Left lung (tissue), 10 donors: ENCODE data around the gene MAGI1. TPM values are rescaled to one million over a fixed set of nuclear protein-coding genes. Genes with fewer than 3 reads are reported as not detected.
A peak's percentile ranks its signal among the peaks of the same experiment; 100 is the strongest.
"Not testable (repeated sequence)": the region's sequence is repeated elsewhere in the genome, so short reads cannot be mapped to it uniquely, and the experiment has no call there.

Source experiments
- ATAC-seq: fragments of 200-7000 bp; cut with Tn5 transposase; one replicate; pipeline ENCODE4 v1.9.1; 2020; ENCODE audit warnings: moderate library complexity
- DNase-seq, 4 donors: peaks; one replicate each; pipeline ENCODE4 v3.0.0-alpha.2; 2013 to 2020
- H3K27ac ChIP-seq, 2 donors: fragments of 200-600 bp; sonication (generic) in 1 of 2; one replicate each; pipeline versions ENCODE4 v1.5.0 to v1.8.0; 2020 to 2021
- H3K27me3 ChIP-seq, 2 donors: fragments of 200-600 bp; sonication (generic) in 1 of 2; one replicate each; pipeline versions ENCODE4 v1.5.0 to v1.8.0; 2020 to 2021
- H3K36me3 ChIP-seq, 2 donors: fragments of 200-600 bp; sonication (generic) in 1 of 2; one replicate each; pipeline versions ENCODE4 v1.5.0 to v1.8.0; 2020 to 2021
- H3K4me1 ChIP-seq, 2 donors: fragments of 200-600 bp; one replicate each; pipeline ENCODE4 v1.8.0; 2021
- H3K4me3 ChIP-seq, 2 donors: fragments of 200-600 bp; sonication (generic) in 1 of 2; one replicate each; pipeline versions ENCODE4 v1.5.0 to v1.8.0; 2020 to 2021; ENCODE audit warnings: mild to moderate bottlenecking in 1 of 2
- H3K9me3 ChIP-seq, 2 donors: fragments of 200-600 bp; sonication (generic) in 1 of 2; one replicate each; pipeline versions ENCODE4 v1.5.0 to v1.8.0; 2020 to 2021
- intact Hi-C, 2 donors: fragments of 100-400 bp; cut with DNase I; formaldehyde crosslinking; loops; one replicate each; pipeline versions ENCODE4 v1.11.2 to v1.14.2; 2022
- polyA plus RNA-seq, 6 donors: library from polyadenylated mRNA; unstranded; fragments of 120-200 nt; gene quantifications; one replicate each; pipeline ENCODE4 v1.2.1, GENCODE V29; 2013; ENCODE audit not compliant: insufficient read length in 6 of 6
- total RNA-seq, 2 donors: library from RNA; stranded (reverse); fragmentation: NEBNext Ultra II Directional; extraction: Animal tissue kit (Norgen Biotek cat#: 25700); gene quantifications; one replicate each; pipeline ENCODE4 v1.2.1, GENCODE V29; 2021
- TF ChIP-seq, protein P1 (sequence below), 2 donors: fragments of 200-600 bp; sonication (generic) in 1 of 2; IDR thresholded peaks; one replicate each; pipeline versions ENCODE4 v1.5.0 to v1.8.0; 2021; ENCODE audit warnings: antibody characterized with exemption in 2 of 2
- donor health status: DM: no; HTN: yes; CAD: no.
- donor health status: DM: no; HTN: no; CAD: no.

Gene MAGI1
- total and polyA plus RNA-seq, 8 donors: 25.4 to 32.0 (median 28.7) TPM

DNA sequence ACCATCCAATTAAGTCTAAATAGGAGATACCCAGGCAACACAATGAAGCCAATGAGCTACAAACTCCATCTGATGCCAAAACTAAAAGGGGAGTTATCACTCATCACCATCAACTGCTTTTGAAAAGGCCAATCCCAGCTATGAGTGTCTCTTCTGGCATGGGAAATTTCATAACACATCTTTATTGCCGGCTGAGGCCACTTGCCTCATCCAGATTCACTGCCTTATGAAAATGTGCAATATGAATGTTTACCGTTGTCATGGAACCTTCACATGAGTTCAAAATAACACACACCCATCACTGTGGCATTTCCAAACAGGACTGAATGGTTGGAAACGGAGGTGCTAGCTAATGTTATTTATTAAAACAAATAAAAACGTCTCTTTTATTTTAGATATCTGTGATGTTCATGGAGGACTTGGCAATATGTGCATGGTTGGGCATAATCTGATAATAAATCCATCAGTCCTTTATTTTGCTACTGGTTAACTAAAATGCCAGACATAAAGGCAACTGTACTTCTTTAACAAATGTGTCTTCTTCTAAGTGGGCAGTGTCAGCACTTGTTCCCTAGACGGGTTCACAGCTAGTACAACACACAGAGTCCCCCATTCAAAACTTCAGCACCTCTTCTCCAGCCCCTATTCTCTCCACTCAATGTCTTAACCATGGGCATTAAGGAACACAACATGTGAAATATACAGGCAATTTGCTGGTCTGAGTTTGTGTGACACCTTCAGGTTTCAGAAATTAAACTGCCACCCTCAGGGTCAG, 143.9 kb downstream of the MAGI1 start:
- ATAC-seq: peak; percentile 67
- Histone ChIP-seq H3K27ac (no peak overlapping the region), H3K36me3 (no peaks in the 10 kb centered on the region), H3K27me3 (no peaks in the 10 kb centered on the region), H3K4me1 (no peaks in the 10 kb centered on the region), H3K9me3 (no peaks in the 10 kb centered on the region), H3K4me3 (no peak overlapping the region)
- DNase-seq: peak in 1 of 4 donors; percentile 40
- intact Hi-C loops: no loop called here
- TF ChIP-seq, protein P1, sequence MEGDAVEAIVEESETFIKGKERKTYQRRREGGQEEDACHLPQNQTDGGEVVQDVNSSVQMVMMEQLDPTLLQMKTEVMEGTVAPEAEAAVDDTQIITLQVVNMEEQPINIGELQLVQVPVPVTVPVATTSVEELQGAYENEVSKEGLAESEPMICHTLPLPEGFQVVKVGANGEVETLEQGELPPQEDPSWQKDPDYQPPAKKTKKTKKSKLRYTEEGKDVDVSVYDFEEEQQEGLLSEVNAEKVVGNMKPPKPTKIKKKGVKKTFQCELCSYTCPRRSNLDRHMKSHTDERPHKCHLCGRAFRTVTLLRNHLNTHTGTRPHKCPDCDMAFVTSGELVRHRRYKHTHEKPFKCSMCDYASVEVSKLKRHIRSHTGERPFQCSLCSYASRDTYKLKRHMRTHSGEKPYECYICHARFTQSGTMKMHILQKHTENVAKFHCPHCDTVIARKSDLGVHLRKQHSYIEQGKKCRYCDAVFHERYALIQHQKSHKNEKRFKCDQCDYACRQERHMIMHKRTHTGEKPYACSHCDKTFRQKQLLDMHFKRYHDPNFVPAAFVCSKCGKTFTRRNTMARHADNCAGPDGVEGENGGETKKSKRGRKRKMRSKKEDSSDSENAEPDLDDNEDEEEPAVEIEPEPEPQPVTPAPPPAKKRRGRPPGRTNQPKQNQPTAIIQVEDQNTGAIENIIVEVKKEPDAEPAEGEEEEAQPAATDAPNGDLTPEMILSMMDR (IDR thresholded peaks at IDR 0.05): no peak

DNA sequence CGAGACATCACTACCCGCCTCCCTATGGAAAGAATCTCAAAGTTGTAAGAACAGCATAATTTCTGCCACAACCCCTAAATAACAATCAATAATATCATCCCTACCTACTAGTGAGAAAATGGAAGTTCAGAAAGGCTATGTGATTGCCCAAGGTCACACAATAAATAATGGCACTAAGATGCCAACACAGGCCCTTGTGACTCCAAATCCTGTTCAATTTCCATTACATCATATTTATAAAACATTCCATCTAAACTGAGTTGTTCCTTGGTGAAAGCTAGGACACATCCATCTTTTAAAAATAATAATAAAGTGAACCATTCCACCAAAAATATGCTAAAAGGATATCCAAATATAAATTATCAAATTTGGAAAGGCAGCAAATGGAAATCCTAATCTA, 144.6 kb downstream of the MAGI1 start:
- no peaks in the 10 kb centered on the region for H3K27me3 ChIP-seq
- H3K36me3 ChIP-seq: no peaks in the 10 kb centered on the region
- H3K9me3 ChIP-seq: no peaks in the 10 kb centered on the region
- intact Hi-C loops: no loop called here
- H3K4me3 ChIP-seq: no peak overlapping the region
- DNase-seq (no peak), ATAC-seq (no peak)
- no peaks in the 10 kb centered on the region for H3K4me1 ChIP-seq
- TF ChIP-seq, protein P1 (IDR thresholded peaks at IDR 0.05): no peak
- H3K27ac ChIP-seq: no peak overlapping the region

DNA sequence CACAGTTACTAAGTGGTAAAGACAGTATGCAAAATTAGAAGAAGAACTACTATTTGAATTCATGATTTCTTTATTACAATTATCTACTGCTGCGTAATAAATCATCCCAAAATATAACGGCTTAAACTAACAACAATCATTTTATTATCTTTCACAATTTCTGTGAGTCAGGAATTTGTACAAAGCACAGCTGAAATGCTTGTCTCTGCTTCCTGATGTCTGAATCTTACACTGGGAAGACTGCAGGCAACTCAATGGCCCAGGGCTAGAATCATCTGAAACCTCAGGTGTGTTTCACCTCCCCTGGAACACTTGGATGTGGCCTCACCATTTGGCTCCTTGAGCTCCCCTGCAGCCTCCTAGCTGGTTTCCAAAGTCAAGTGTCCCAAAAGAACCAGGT, 145.1 kb downstream of the MAGI1 start:
- Histone ChIP-seq H3K9me3 (no peaks in the 10 kb centered on the region), H3K36me3 (no peaks in the 10 kb centered on the region), H3K27ac (no peak overlapping the region), H3K4me3 (no peak overlapping the region), H3K4me1 (no peaks in the 10 kb centered on the region), H3K27me3 (no peaks in the 10 kb centered on the region)
- DNase-seq (no peak), ATAC-seq (no peak)
- intact Hi-C loops: no loop called here
- TF ChIP-seq, protein P1 (IDR thresholded peaks at IDR 0.05): no peak

DNA sequence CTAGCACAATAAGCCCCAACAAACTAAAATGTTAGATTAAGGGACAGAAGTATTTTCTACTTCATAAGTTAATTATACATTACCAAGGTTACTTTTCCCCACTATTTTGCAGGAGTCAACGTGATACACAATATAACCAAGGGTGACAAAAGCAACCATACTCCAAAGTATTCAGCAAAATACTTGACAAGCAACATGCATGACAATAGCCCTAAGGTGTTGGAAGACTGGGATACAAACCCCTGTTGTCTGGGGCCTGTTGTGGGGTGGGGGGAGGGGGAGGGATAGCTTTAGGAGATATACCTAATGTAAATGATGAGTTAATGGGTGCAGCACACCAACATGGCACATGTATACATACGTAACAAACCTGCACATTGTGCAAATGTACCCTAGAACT, 147.2 kb downstream of the MAGI1 start:
- H3K9me3 ChIP-seq, intact Hi-C loops, ATAC-seq: not testable (repeated sequence)

DNA sequence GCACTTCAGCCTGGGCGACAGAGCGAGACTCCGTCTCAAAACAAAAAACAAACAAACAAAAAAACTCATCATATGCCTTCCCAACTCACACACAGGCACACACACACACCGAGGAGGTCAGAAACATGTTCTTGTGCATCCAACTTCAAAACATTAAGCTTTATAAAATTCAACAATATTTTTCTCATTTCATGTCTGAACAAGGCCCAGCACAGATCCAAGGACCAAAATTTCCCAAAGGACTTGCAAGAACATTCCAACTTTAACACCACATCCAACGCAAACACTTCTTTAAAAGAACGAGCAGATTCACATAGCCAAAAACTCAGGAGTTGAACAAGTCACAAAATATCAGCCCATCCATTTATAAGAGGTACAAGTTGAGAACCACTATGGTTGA, 148.4 kb downstream of the MAGI1 start:
- TF ChIP-seq, protein P1 (IDR thresholded peaks at IDR 0.05): no peak

More for the DNA sequence above, 147.2 kb downstream of the MAGI1 start:
- not testable (repeated sequence) for H3K36me3 ChIP-seq, DNase-seq, H3K4me1 ChIP-seq, H3K4me3 ChIP-seq, H3K27me3 ChIP-seq, H3K27ac ChIP-seq

DNA sequence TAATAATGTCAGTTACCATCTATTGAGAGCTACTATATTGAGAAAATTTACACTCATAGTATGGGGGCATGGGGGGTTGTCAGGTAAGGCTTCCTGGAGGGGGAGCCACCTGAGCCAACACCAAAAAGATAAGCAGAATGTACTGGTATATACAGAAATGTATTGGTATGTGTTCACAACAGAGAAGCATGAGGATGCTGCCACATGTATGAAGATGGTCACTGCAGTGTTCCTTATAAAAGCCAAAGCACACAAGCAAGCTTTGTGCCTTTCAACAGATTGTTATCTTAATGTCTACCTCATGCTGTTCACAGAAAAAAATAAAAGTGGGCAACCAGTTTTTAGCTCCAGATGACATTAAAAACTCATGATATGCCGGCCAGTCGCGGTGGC, 149.0 kb downstream of the MAGI1 start:
- H3K27me3 ChIP-seq: no peaks in the 10 kb centered on the region
- no peak for ATAC-seq
- H3K9me3 ChIP-seq: no peaks in the 10 kb centered on the region
- no peaks in the 10 kb centered on the region for H3K4me1 ChIP-seq
- DNase-seq: no peak
- no peak overlapping the region for H3K27ac ChIP-seq
- intact Hi-C loops: no loop called here
- no peak overlapping the region for H3K4me3 ChIP-seq
- no peaks in the 10 kb centered on the region for H3K36me3 ChIP-seq
- TF ChIP-seq, protein P1 (IDR thresholded peaks at IDR 0.05): no peak

More for the DNA sequence above, 148.4 kb downstream of the MAGI1 start:
- no peak for ATAC-seq
- DNase-seq: no peak
- Histone ChIP-seq H3K36me3 (no peaks in the 10 kb centered on the region), H3K27me3 (no peaks in the 10 kb centered on the region), H3K4me3 (no peak overlapping the region), H3K9me3 (no peaks in the 10 kb centered on the region), H3K27ac (no peak overlapping the region), H3K4me1 (no peaks in the 10 kb centered on the region)
- intact Hi-C loops: no loop called here
